ENCODE data around the gene LSG1.
A peak's percentile ranks its signal among the peaks of the same experiment; 100 is the strongest.

Gene LSG1

DNA sequence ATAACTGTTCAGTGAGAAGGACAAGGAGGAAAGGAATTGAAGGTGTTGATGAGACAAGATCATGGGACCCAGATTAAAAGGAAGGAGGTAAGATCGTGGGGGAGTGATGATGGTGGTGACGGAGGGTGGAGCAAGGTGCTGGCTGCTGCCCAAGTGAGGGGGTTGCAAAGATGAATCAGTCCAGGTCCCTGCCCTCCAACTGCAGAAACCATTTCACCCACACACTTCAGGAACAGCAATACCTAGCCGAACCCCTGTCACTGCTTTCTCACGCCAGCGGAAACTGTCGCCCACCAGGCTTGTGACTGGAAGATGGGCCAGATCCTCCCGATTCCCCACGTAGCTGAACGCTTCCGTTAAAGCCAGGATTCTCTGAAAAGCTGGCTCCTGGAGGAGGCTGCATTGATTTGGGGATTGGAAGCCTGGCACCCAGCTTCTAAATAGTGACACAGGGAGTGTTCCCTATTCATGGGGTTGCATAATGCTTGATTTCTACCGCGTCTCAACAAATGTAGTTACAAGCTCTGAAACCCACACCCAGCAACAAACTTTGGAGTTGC, 3.2 kb upstream of the LSG1 start:
- TF ChIP-seq CREB1 (IDR thresholded peaks at IDR 0.05; ENCODE audit: low read depth) (no peak), FOXM1 (IDR thresholded peaks at IDR 0.05; ENCODE audit: borderline replicate concordance, low read depth) (no peak)

- TF ChIP-seq, protein P1, sequence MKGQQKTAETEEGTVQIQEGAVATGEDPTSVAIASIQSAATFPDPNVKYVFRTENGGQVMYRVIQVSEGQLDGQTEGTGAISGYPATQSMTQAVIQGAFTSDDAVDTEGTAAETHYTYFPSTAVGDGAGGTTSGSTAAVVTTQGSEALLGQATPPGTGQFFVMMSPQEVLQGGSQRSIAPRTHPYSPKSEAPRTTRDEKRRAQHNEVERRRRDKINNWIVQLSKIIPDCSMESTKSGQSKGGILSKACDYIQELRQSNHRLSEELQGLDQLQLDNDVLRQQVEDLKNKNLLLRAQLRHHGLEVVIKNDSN (IDR thresholded peaks at IDR 0.05): no peak
- TF ChIP-seq EGR1 (IDR thresholded peaks at IDR 0.05): no peak
- TF ChIP-seq TCF12 (IDR thresholded peaks at IDR 0.05; ENCODE audit: low read depth): no peak
- no peak for TF ChIP-seq CEBPB (IDR thresholded peaks at IDR 0.05)
- no peak for TF ChIP-seq NFIC (IDR thresholded peaks at IDR 0.05)
- TF ChIP-seq RAD21 (IDR thresholded peaks at IDR 0.05; ENCODE audit: low read depth): no peak
- TF ChIP-seq MAX (IDR thresholded peaks at IDR 0.05): no peak
- TF ChIP-seq ZBTB7A (IDR thresholded peaks at IDR 0.05; ENCODE audit: low read depth): no peak
- TF ChIP-seq FOXM1 (IDR thresholded peaks at IDR 0.05; ENCODE audit: borderline replicate concordance, low read depth): no peak
- no peak for TF ChIP-seq REST (IDR thresholded peaks at IDR 0.05; ENCODE audit: low read depth)
- no peak for TF ChIP-seq TAF1 (IDR thresholded peaks at IDR 0.05; ENCODE audit: low read depth)
- TF ChIP-seq CREB1 (IDR thresholded peaks at IDR 0.05; ENCODE audit: low read depth): no peak
- no peak for TF ChIP-seq TEAD4 (IDR thresholded peaks at IDR 0.05)
- TF ChIP-seq EP300 (IDR thresholded peaks at IDR 0.05; ENCODE audit: borderline replicate concordance): no peak
- TF ChIP-seq YY1 (IDR thresholded peaks at IDR 0.05; ENCODE audit: low read depth): no peak
These were observed 1.8 kb upstream of the LSG1 start for GRCh38 chr3:194673761-194674160.

GRCh38 chr3:194672876-194673275, 885 bp upstream of the LSG1 start:
- TF ChIP-seq MAX (IDR thresholded peaks at IDR 0.05): no peak
- no peak for TF ChIP-seq TCF12 (IDR thresholded peaks at IDR 0.05; ENCODE audit: low read depth)

DNA sequence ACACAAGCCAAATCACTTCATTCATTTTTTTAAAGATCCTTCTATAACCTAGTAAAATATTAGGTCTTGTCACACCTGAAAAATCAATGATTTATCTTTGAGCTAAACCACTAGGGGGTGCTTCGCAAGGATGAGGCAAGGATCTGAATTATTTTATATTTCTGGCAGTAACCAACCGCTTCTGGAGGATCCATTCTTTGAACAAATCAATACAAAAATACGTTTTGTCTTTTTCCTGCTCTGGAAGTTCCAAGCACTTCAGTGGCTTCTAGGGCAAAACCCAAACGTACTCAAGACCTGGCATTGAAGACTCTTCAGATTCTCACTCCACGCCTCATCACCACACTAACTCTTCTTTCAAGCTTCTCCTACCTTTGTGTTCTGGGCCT, 486 bp downstream of the LSG1 start:
- peak; percentile 31; the same call in 1 of the 2 replicates for TF ChIP-seq RAD21 (IDR thresholded peaks at IDR 0.05; ENCODE audit: low read depth)
- TF ChIP-seq NFIC (IDR thresholded peaks at IDR 0.05): no peak

GRCh38 chr3:194667363-194667762, 4.6 kb downstream of the LSG1 start:
- TF ChIP-seq NFIC (IDR thresholded peaks at IDR 0.05) (no peak), REST (IDR thresholded peaks at IDR 0.05; ENCODE audit: low read depth) (no peak), YY1 (IDR thresholded peaks at IDR 0.05; ENCODE audit: low read depth) (no peak), TAF1 (IDR thresholded peaks at IDR 0.05; ENCODE audit: low read depth) (no peak), MAX (IDR thresholded peaks at IDR 0.05) (no peak), EGR1 (IDR thresholded peaks at IDR 0.05) (no peak), TCF12 (IDR thresholded peaks at IDR 0.05; ENCODE audit: low read depth) (no peak), ZBTB7A (IDR thresholded peaks at IDR 0.05; ENCODE audit: low read depth) (no peak), TEAD4 (IDR thresholded peaks at IDR 0.05) (no peak), FOXM1 (IDR thresholded peaks at IDR 0.05; ENCODE audit: borderline replicate concordance, low read depth) (no peak), CEBPB (IDR thresholded peaks at IDR 0.05) (no peak), RAD21 (IDR thresholded peaks at IDR 0.05; ENCODE audit: low read depth) (no peak), EP300 (IDR thresholded peaks at IDR 0.05; ENCODE audit: borderline replicate concordance) (no peak), CREB1 (IDR thresholded peaks at IDR 0.05; ENCODE audit: low read depth) (no peak)
- TF ChIP-seq, protein P1 (IDR thresholded peaks at IDR 0.05): no peak

GRCh38 chr3:194664857-194665256, 7.1 kb downstream of the LSG1 start:
- TF ChIP-seq RAD21 (IDR thresholded peaks at IDR 0.05; ENCODE audit: low read depth): no peak
- TF ChIP-seq NFIC (IDR thresholded peaks at IDR 0.05): no peak
- TF ChIP-seq FOXM1 (IDR thresholded peaks at IDR 0.05; ENCODE audit: borderline replicate concordance, low read depth): no peak
- TF ChIP-seq EP300 (IDR thresholded peaks at IDR 0.05; ENCODE audit: borderline replicate concordance): no peak
- no peak for TF ChIP-seq YY1 (IDR thresholded peaks at IDR 0.05; ENCODE audit: low read depth)
- no peak for TF ChIP-seq MAX (IDR thresholded peaks at IDR 0.05)
- no peak for TF ChIP-seq TEAD4 (IDR thresholded peaks at IDR 0.05)
- TF ChIP-seq REST (IDR thresholded peaks at IDR 0.05; ENCODE audit: low read depth): no peak
- TF ChIP-seq CREB1 (IDR thresholded peaks at IDR 0.05; ENCODE audit: low read depth): no peak
- TF ChIP-seq TCF12 (IDR thresholded peaks at IDR 0.05; ENCODE audit: low read depth): no peak
- no peak for TF ChIP-seq EGR1 (IDR thresholded peaks at IDR 0.05)
- no peak for TF ChIP-seq ZBTB7A (IDR thresholded peaks at IDR 0.05; ENCODE audit: low read depth)
- TF ChIP-seq, protein P1 (IDR thresholded peaks at IDR 0.05): no peak
- no peak for TF ChIP-seq TAF1 (IDR thresholded peaks at IDR 0.05; ENCODE audit: low read depth)
- no peak for TF ChIP-seq CEBPB (IDR thresholded peaks at IDR 0.05)

Measured in Ishikawa (cell line).